DLD1 (cell line): ENCODE measurements around the gene PLAAT4.
"Not testable (repeated sequence)": the region's sequence is repeated elsewhere in the genome, so short reads cannot be mapped to it uniquely, and the experiment has no call there.

Experiments
- in situ Hi-C: cut with HindIII; loops from 2 replicates; pipeline ENCODE4 v1.10.0; 2017; ENCODE audit warnings: low sequenced_read_pairs

PLAAT4 gene

GRCh38 chr11:63564784-63565350, 28.3 kb downstream of the PLAAT4 start:
- in situ Hi-C loops, result no loop called here

GRCh38 chr11:63567044-63567840, 30.6 kb downstream of the PLAAT4 start:
- in situ Hi-C loops, result no loop called here

GRCh38 chr11:63569570-63569969, 33.0 kb downstream of the PLAAT4 start:
- in situ Hi-C loops, result no loop called here

GRCh38 chr11:63572026-63572688, 35.5 kb downstream of the PLAAT4 start:
- in situ Hi-C loops, result no loop called here

GRCh38 chr11:63573881-63574855, 37.6 kb downstream of the PLAAT4 start:
- in situ Hi-C loops, result no loop called here

GRCh38 chr11:63574856-63575602, 38.4 kb downstream of the PLAAT4 start:
- in situ Hi-C loops, result no loop called here

GRCh38 chr11:63578882-63579281, 42.3 kb downstream of the PLAAT4 start:
- in situ Hi-C loops, result not testable (repeated sequence)

GRCh38 chr11:63581224-63581623, 44.6 kb downstream of the PLAAT4 start:
- in situ Hi-C loops, result not testable (repeated sequence)

- in situ Hi-C loops, result no loop called here
Measured at GRCh38 chr11:63583357-63583677, 46.7 kb downstream of the PLAAT4 start.

GRCh38 chr11:63586451-63587166, 50.0 kb downstream of the PLAAT4 start:
- in situ Hi-C loops, result no loop called here

- in situ Hi-C loops, result no loop called here
Measured at GRCh38 chr11:63589000-63589399, 52.4 kb downstream of the PLAAT4 start.

GRCh38 chr11:63590024-63590788, 53.6 kb downstream of the PLAAT4 start:
- in situ Hi-C loops, result no loop called here

- in situ Hi-C loops, result no loop called here
Measured at GRCh38 chr11:63592975-63593395, 56.4 kb downstream of the PLAAT4 start.

- in situ Hi-C loops, result no loop called here
Measured at GRCh38 chr11:63595296-63595695, 58.7 kb downstream of the PLAAT4 start.
